ENCODE results near the gene AKAP1. TPM values are rescaled to one million over a fixed set of nuclear protein-coding genes. Genes with fewer than 3 reads are reported as not detected.

Gene AKAP1
- total and polyA plus RNA-seq, 2 of the 8 experiments (the other 6 are each of a cell fraction or from before 2014, with no cell fraction given) = 120 to 156 TPM

DNA sequence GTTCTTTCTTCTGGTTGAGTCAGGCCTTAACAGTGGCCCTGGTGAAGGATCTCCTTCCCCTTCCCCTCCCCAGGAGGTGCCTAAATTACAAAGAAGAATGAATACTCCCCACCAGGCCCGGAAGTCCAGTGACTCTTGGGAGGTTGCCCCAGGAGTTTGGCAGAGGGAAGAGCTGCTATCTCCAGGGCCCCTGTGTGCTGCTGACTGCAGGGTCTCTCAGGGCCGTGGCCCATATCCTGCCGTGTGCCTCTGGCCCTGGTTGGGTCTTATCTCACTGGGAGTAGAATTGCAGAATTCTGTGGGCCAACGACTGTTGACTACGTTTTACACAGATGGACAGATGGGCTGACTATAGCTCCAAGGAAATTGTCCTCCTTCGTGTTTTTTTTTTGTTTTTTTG lies 28.0 kb downstream of the AKAP1 start:
- Histone ChIP-seq H3K4me3 (ENCODE audit: extremely low read depth in 1 of 4, insufficient read depth in 2 of 4, low read depth in 3 of 4, low read length in 4 of 4) (no peak overlapping the region), H3K36me3 (ENCODE audit: control insufficient read depth in 2 of 4, insufficient read depth in 4 of 4, low read length in 3 of 4) (peaks cover 32 to 61% (median 41%) of the 10 kb centered on the region in 4 experiments), H3K56ac (replicated peaks; ENCODE audit: insufficient read length, low read depth, low read length) (no peak overlapping the region), H2BK15ac (ENCODE audit: low read length) (no peak overlapping the region), H3K9me3 (ENCODE audit: insufficient read depth in 2 of 2, low read depth in 1 of 2, low read length in 1 of 2) (no peaks in the 10 kb centered on the region), H3K79me1 (ENCODE audit: low read depth, low read length) (peaks cover 15% of the 10 kb centered on the region), H4K91ac (replicated peaks; ENCODE audit: insufficient read length, low read length) (no peak overlapping the region), H3K27ac (ENCODE audit: low read depth, low read length) (no peak overlapping the region), H3K4me2 (ENCODE audit: insufficient read depth in 1 of 2, low read depth in 2 of 2, low read length in 2 of 2) (no peak overlapping the region), H2BK12ac (ENCODE audit: low read depth, low read length) (no peak overlapping the region), H4K8ac (ENCODE audit: extremely low read depth, insufficient read depth, low read length) (no peak overlapping the region), H3K23ac (ENCODE audit: insufficient read length) (no peak overlapping the region), H2BK20ac (ENCODE audit: low read length) (no peak overlapping the region), H2AK5ac (ENCODE audit: low read depth, low read length) (no peak overlapping the region), H2BK5ac (ENCODE audit: low read depth, low read length) (0 out of 2 replicates have a peak overlapping the region, but pooled peaks have one; percentile 56), H3K4ac (replicated peaks; ENCODE audit: insufficient read length, low read depth, low read length) (no peak overlapping the region), H2BK120ac (replicated peaks; ENCODE audit: low read depth, low read length) (no peak overlapping the region), H3K23me2 (ENCODE audit: low read depth, low read length) (no peaks in the 10 kb centered on the region), H3K9ac (replicated peaks in 1 of 4; ENCODE audit: extremely low read depth in 1 of 4, low read depth in 3 of 4, low read length in 3 of 4) (no peak overlapping the region), H2AFZ (ENCODE audit: low read length) (no peak overlapping the region), H3K4me1 (replicated peaks in 1 of 4; ENCODE audit: control insufficient read depth in 3 of 4, insufficient read depth in 4 of 4, low read length in 3 of 4) (peaks cover 0 to 18% (median 12%) of the 10 kb centered on the region in 4 experiments; a peak in 5 of 7 replicates), H3K14ac (ENCODE audit: insufficient read length) (no peak overlapping the region), H4K5ac (ENCODE audit: insufficient read length, low read depth, low read length) (no peak overlapping the region), H3K27me3 (replicated peaks in 1 of 4; ENCODE audit: control insufficient read depth in 3 of 4, extremely low read depth in 1 of 4, insufficient read depth in 3 of 4, low read length in 3 of 4) (no peaks in the 10 kb centered on the region), H3K79me2 (ENCODE audit: control insufficient read depth in 1 of 2, insufficient read depth in 2 of 2, low read length in 2 of 2) (peaks cover 0 to 25% of the 10 kb centered on the region in 2 experiments; a peak in 2 of 4 replicates), H4K20me1 (replicated peaks in 1 of 2; ENCODE audit: control insufficient read depth in 1 of 2, insufficient read depth in 2 of 2, low read length in 2 of 2) (peaks cover 6 to 13% of the 10 kb centered on the region in 2 experiments), H3K18ac (ENCODE audit: extremely low read depth, low read length) (no peak overlapping the region)
- DNase-seq (ENCODE audit: low read depth in 1 of 2, low spot score in 2 of 2) (no peak), FAIRE-seq (no peak)
- 89% methylated on average over 6 of the region's 6 CpGs; no CpG with 5 or more reads in 1 of the 2 experiments for WGBS, 2 experiments (ENCODE audit: extremely low coverage in 1 of 2, insufficient coverage in 1 of 2, insufficient read length in 1 of 2, insufficient replicate concordance in 2 of 2, low coverage in 1 of 2, low lambda C conversion rate in 2 of 2, missing lambda C conversion rate in 1 of 2)
- POLR2A ChIA-PET (ENCODE audit: partially characterized antibody) = interaction anchor here (1.0 kb wide), 1 partner anchor 13 kb away, joined by 3 read pairs; no protein-coding TSS in a partner anchor
- CTCF ChIA-PET (ENCODE audit: partially characterized antibody) = interaction anchor here (0.6 to 4.6 kb wide), 20 partner anchors 8 to 167 kb away, joined by 3 to 30 read pairs (median 4); no protein-coding TSS in a partner anchor
- no peak for TF ChIP-seq HDAC6 (IDR thresholded peaks at IDR 0.05; ENCODE audit: low read depth, low read length)
- TF ChIP-seq BACH1 (IDR thresholded peaks at IDR 0.05; ENCODE audit: low read length) = no peak
- no peak for TF ChIP-seq SIRT6 (IDR thresholded peaks at IDR 0.05; ENCODE audit: low read length)
- no peak for TF ChIP-seq SIX5 (IDR thresholded peaks at IDR 0.05; ENCODE audit: low read depth, low read length)

Measured in H1 (cell line).